ENCODE data around the gene FOSL2.
A peak's percentile ranks its signal among the peaks of the same experiment; 100 is the strongest.

FOSL2 gene

GRCh38 chr2:28394997-28395333, 2.3 kb downstream of the FOSL2 start:
- H3K27ac ChIP-seq (replicated peaks), result peak overlapping the region; percentile 97
- TF ChIP-seq POLR2AphosphoS5 (IDR thresholded peaks at IDR 0.05; ENCODE audit: low read depth) (no peak), CTCF (IDR thresholded peaks at IDR 0.05; ENCODE audit: insufficient read depth, low read length) (no peak), SPI1 (IDR thresholded peaks at IDR 0.05; ENCODE audit: borderline replicate concordance, low read depth) (no peak), GABPA (IDR thresholded peaks at IDR 0.05; ENCODE audit: low read depth) (no peak), REST (IDR thresholded peaks at IDR 0.05; ENCODE audit: insufficient replicate concordance, low read depth) (no peak)

GRCh38 chr2:28395334-28396061, 2.8 kb downstream of the FOSL2 start:
- no peaks in the 10 kb centered on the region for H3K27me3 ChIP-seq (ENCODE audit: insufficient read depth, poor library complexity, severe bottlenecking)
- peak overlapping the region; percentile 89 for H3K4me3 ChIP-seq (replicated peaks; ENCODE audit: insufficient read depth, low read length)
- H3K27ac ChIP-seq (replicated peaks), result peak overlapping the region; percentile 97
- TF ChIP-seq CTCF (IDR thresholded peaks at IDR 0.05; ENCODE audit: insufficient read depth, low read length) (no peak), GABPA (IDR thresholded peaks at IDR 0.05; ENCODE audit: low read depth) (no peak), POLR2AphosphoS5 (IDR thresholded peaks at IDR 0.05; ENCODE audit: low read depth) (peak; percentile 43), REST (IDR thresholded peaks at IDR 0.05; ENCODE audit: insufficient replicate concordance, low read depth) (peak; percentile 19), SPI1 (IDR thresholded peaks at IDR 0.05; ENCODE audit: borderline replicate concordance, low read depth) (peak; percentile 9; the same call in 1 of the 2 replicates)
- peak; percentile 85 to 88 for DNase-seq (ENCODE audit: low read depth in 1 of 2, low spot score in 1 of 2)

More at GRCh38 chr2:28394997-28395333, 2.3 kb downstream of the FOSL2 start:
- H3K27me3 ChIP-seq (ENCODE audit: insufficient read depth, poor library complexity, severe bottlenecking), result no peaks in the 10 kb centered on the region
- no peak for DNase-seq (ENCODE audit: low read depth in 1 of 2, low spot score in 1 of 2)
- peak overlapping the region; percentile 89 for H3K4me3 ChIP-seq (replicated peaks; ENCODE audit: insufficient read depth, low read length)

- peak overlapping the region; percentile 89; the same call in 1 of the 2 replicates for H3K4me3 ChIP-seq (replicated peaks; ENCODE audit: insufficient read depth, low read length)
- H3K27ac ChIP-seq (replicated peaks), result no peak overlapping the region
- H3K27me3 ChIP-seq (ENCODE audit: insufficient read depth, poor library complexity, severe bottlenecking), result no peaks in the 10 kb centered on the region
- TF ChIP-seq GABPA (IDR thresholded peaks at IDR 0.05; ENCODE audit: low read depth), result no peak
- no peak for TF ChIP-seq REST (IDR thresholded peaks at IDR 0.05; ENCODE audit: insufficient replicate concordance, low read depth)
- no peak for TF ChIP-seq SPI1 (IDR thresholded peaks at IDR 0.05; ENCODE audit: borderline replicate concordance, low read depth)
- no peak for TF ChIP-seq POLR2AphosphoS5 (IDR thresholded peaks at IDR 0.05; ENCODE audit: low read depth)
- no peak for TF ChIP-seq CTCF (IDR thresholded peaks at IDR 0.05; ENCODE audit: insufficient read depth, low read length)
- DNase-seq (ENCODE audit: low read depth in 1 of 2, low spot score in 1 of 2), result no peak
These were observed 4.4 kb downstream of the FOSL2 start for GRCh38 chr2:28397043-28397381.

Data from HL-60 (cell line).